ENCODE measurements around the gene MIA2. TPM values are rescaled to one million over a fixed set of nuclear protein-coding genes. Genes with fewer than 3 reads are reported as not detected.

The MIA2 gene
- total RNA-seq, 1 experiment from 2014 or later: 43.9 TPM

DNA sequence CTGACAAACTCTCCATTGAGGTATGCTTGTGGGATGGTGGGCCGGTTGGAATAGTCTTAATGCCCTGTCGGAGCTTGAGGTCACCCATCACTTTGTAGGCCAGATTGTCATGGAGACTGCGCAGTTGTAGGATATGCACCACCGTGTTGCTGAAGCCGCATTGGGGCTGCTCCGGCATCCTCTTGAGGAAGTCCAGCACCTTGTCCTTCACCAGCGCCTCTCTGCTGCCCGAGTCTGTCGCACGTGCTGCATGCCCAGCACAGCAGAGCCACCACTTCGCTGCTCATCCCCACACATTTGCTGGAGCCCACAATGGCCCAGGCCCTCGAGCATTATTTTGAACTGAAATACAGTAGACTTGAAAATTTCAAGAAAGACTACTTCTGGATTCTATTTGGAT is 136.7 kb downstream of the MIA2 start:
- Histone ChIP-seq H2AFZ (no peak overlapping the region), H3K36me3 (ENCODE audit: low read depth) (no peaks in the 10 kb centered on the region), H3K27ac (no peak overlapping the region), H4K20me1 (ENCODE audit: insufficient read depth) (peaks cover 4% of the 10 kb centered on the region; the same call in 1 of the 2 replicates), H3K9me2 (ENCODE audit: insufficient read depth) (no peaks in the 10 kb centered on the region), H3F3A (ENCODE audit: insufficient read depth, low read depth) (0 out of 2 replicates have a peak, but pooled peaks cover 10% of the 10 kb centered on the region), H3K4me2 (no peak overlapping the region), H3K9me3 (ENCODE audit: insufficient read depth, low read depth) (no peaks in the 10 kb centered on the region), H3K4me3 (no peak overlapping the region), H3K27me3 (ENCODE audit: insufficient read depth, low read depth) (no peaks in the 10 kb centered on the region), H3K4me1 (replicated peaks; ENCODE audit: insufficient read depth) (no peaks in the 10 kb centered on the region), H3K79me2 (ENCODE audit: low read depth) (no peaks in the 10 kb centered on the region)
- CTCF ChIA-PET: no interaction called here
- POLR2A ChIA-PET (ENCODE audit: unreplicated experiment): no interaction called here
- TF ChIP-seq, protein P1, sequence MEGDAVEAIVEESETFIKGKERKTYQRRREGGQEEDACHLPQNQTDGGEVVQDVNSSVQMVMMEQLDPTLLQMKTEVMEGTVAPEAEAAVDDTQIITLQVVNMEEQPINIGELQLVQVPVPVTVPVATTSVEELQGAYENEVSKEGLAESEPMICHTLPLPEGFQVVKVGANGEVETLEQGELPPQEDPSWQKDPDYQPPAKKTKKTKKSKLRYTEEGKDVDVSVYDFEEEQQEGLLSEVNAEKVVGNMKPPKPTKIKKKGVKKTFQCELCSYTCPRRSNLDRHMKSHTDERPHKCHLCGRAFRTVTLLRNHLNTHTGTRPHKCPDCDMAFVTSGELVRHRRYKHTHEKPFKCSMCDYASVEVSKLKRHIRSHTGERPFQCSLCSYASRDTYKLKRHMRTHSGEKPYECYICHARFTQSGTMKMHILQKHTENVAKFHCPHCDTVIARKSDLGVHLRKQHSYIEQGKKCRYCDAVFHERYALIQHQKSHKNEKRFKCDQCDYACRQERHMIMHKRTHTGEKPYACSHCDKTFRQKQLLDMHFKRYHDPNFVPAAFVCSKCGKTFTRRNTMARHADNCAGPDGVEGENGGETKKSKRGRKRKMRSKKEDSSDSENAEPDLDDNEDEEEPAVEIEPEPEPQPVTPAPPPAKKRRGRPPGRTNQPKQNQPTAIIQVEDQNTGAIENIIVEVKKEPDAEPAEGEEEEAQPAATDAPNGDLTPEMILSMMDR (conservative IDR thresholded peaks at IDR 0.05): no peak
- TF ChIP-seq EZH2 (IDR thresholded peaks at IDR 0.05; ENCODE audit: low read depth): no peak
- no TSS peak for BruUV-seq (replicated peaks)
- intact Hi-C loops (cut with micrococcal nuclease; ENCODE audit: unreplicated experiment): no loop called here
- no peak for DNase-seq

DNA sequence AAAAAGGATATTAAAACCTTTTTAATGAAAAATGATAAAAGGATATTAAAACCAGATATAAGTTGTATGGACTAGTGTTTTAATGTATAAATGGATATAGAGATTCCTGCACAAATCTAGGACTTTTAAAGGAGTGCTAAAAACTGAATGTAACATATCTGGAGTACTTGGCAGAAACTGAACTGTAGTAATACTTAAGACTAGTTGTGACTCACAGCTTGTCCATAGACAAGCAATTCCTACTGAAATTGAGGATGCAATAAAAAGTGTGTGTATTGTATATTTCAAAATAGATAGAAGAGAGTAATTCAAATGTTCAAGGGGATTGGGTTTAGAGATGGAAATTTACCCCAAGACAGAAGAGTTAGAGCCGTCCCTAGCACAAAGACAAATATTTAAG is 138.9 kb downstream of the MIA2 start:
- H3K4me1 ChIP-seq (replicated peaks; ENCODE audit: insufficient read depth): peaks cover 18% of the 10 kb centered on the region
- H3F3A ChIP-seq (ENCODE audit: insufficient read depth, low read depth): peaks cover 20% of the 10 kb centered on the region; the same call in 1 of the 2 replicates
- H3K36me3 ChIP-seq (ENCODE audit: low read depth): no peaks in the 10 kb centered on the region
- no peak for TF ChIP-seq EZH2 (IDR thresholded peaks at IDR 0.05; ENCODE audit: low read depth)
- TF ChIP-seq, protein P1 (conservative IDR thresholded peaks at IDR 0.05): no peak
- DNase-seq: no peak
- no peaks in the 10 kb centered on the region for H3K9me2 ChIP-seq (ENCODE audit: insufficient read depth)
- no peak overlapping the region for H3K27ac ChIP-seq
- no peaks in the 10 kb centered on the region for H3K79me2 ChIP-seq (ENCODE audit: low read depth)
- intact Hi-C loops (cut with micrococcal nuclease; ENCODE audit: unreplicated experiment): no loop called here
- no peak overlapping the region for H2AFZ ChIP-seq
- no peak overlapping the region for H3K4me3 ChIP-seq
- no peak overlapping the region for H3K4me2 ChIP-seq
- H3K9me3 ChIP-seq (ENCODE audit: insufficient read depth, low read depth): no peaks in the 10 kb centered on the region
- no TSS peak for BruUV-seq (replicated peaks)
- ChIA-PET POLR2A (ENCODE audit: unreplicated experiment) (no interaction called here), CTCF (no interaction called here)
- no peaks in the 10 kb centered on the region for H3K27me3 ChIP-seq (ENCODE audit: insufficient read depth, low read depth)
- H4K20me1 ChIP-seq (ENCODE audit: insufficient read depth): peaks cover 4% of the 10 kb centered on the region; the same call in 1 of the 2 replicates

DNA sequence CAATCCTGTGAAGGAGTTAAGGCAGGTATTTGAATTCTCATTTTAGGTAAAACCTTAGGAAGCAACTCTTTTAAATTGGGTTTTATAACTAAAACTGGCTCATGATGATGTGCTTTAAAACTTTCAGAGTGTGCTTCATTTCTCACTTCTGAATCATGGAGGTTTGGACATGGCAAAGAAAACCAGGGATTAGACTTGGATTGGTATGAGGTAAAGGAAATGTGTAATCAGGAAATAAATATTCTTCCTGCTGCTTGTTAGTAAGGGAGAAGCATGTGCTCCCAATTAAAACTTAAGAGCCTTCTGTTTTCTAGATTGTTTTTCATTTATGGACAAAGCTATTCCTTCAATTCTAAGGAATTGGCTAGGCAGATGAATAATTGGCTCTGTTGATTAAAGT is 141.1 kb downstream of the MIA2 start:
- Histone ChIP-seq H3K27me3 (ENCODE audit: insufficient read depth, low read depth) (no peaks in the 10 kb centered on the region), H2AFZ (no peak overlapping the region), H3K4me2 (no peak overlapping the region), H4K20me1 (ENCODE audit: insufficient read depth) (no peaks in the 10 kb centered on the region), H3K79me2 (ENCODE audit: low read depth) (no peaks in the 10 kb centered on the region), H3K27ac (peak overlapping the region; percentile 16; the same call in 1 of the 2 replicates), H3F3A (ENCODE audit: insufficient read depth, low read depth) (peaks cover 18% of the 10 kb centered on the region; the same call in 1 of the 2 replicates), H3K36me3 (ENCODE audit: low read depth) (no peaks in the 10 kb centered on the region), H3K9me2 (ENCODE audit: insufficient read depth) (no peaks in the 10 kb centered on the region), H3K4me1 (replicated peaks; ENCODE audit: insufficient read depth) (peaks cover 18% of the 10 kb centered on the region), H3K4me3 (no peak overlapping the region), H3K9me3 (ENCODE audit: insufficient read depth, low read depth) (no peaks in the 10 kb centered on the region)
- intact Hi-C loops (cut with micrococcal nuclease; ENCODE audit: unreplicated experiment): no loop called here
- no peak for DNase-seq
- BruUV-seq (replicated peaks): no TSS peak
- no peak for TF ChIP-seq EZH2 (IDR thresholded peaks at IDR 0.05; ENCODE audit: low read depth)
- TF ChIP-seq, protein P1 (conservative IDR thresholded peaks at IDR 0.05): no peak
- POLR2A ChIA-PET (ENCODE audit: unreplicated experiment): no interaction called here
- CTCF ChIA-PET: interaction anchor here (0.6 kb wide), 1 partner anchor 25 kb away, joined by 3 read pairs; no protein-coding TSS in a partner anchor
